CD4-positive, CD25-positive, alpha-beta regulatory T cell (primary cell): ENCODE results near the gene ADCY9. TPM values are rescaled to one million over a fixed set of nuclear protein-coding genes. Genes with fewer than 3 reads are reported as not detected.

Experiments used
- ATAC-seq, 2 donors: fragments of 150-1000 bp; cut with Tn5 transposase; one replicate each; pipeline ENCODE4 v1.10.0; 2021; ENCODE audit warnings: low read depth in 2 of 2, moderate number of reproducible peaks in 2 of 2, moderate library complexity in 1 of 2
- DNase-seq, 3 donors: peaks; one replicate each; pipeline versions ENCODE4 v3.0.0 to v3.0.0-alpha.2; 2012 to 2022; ENCODE audit warnings: mixed read lengths in 1 of 3
- H3K27ac ChIP-seq: one replicate; pipeline ENCODE4 v1.7.0; 2013; ENCODE audit warnings: mild to moderate bottlenecking, low read length; ENCODE audit not compliant: insufficient read depth, poor library complexity, severe bottlenecking
- H3K27me3 ChIP-seq: one replicate; pipeline ENCODE4 v1.7.0; 2013; ENCODE audit warnings: low read length; ENCODE audit not compliant: control insufficient read depth, insufficient read depth
- H3K36me3 ChIP-seq: one replicate; pipeline ENCODE4 v1.7.0; 2013; ENCODE audit warnings: mild to moderate bottlenecking, low read length, moderate library complexity; ENCODE audit not compliant: control insufficient read depth, insufficient read depth
- H3K4me1 ChIP-seq: 2 replicates; pipeline ENCODE4 v1.7.0; 2013; ENCODE audit warnings: mild to moderate bottlenecking, low read length; ENCODE audit not compliant: insufficient read depth, control insufficient read depth, poor library complexity, severe bottlenecking
- H3K4me3 ChIP-seq: one replicate; pipeline ENCODE4 v1.7.0; 2013; ENCODE audit warnings: low read depth, mild to moderate bottlenecking, low read length, moderate library complexity
- H3K9me3 ChIP-seq, 2 experiments: 1 replicate in 1 of 2; 2 replicates in 1 of 2; pipeline ENCODE4 v1.7.0; 2013; ENCODE audit warnings: low read length in 2 of 2, mild to moderate bottlenecking in 1 of 2, moderate library complexity in 1 of 2; ENCODE audit not compliant: control insufficient read depth in 2 of 2
- H3K27ac Mint-ChIP-seq, 3 donors: one replicate each; pipeline ENCODE4 v1.8.0; 2020 to 2022; ENCODE audit warnings: mild to moderate bottlenecking in 3 of 3, mixed read lengths in 3 of 3, moderate library complexity in 2 of 3
- H3K27me3 Mint-ChIP-seq: one replicate; pipeline ENCODE4 v1.8.0; 2022; ENCODE audit warnings: mild to moderate bottlenecking, mixed read lengths
- H3K36me3 Mint-ChIP-seq: one replicate; pipeline ENCODE4 v1.8.0; 2020; ENCODE audit warnings: mixed read lengths
- H3K4me1 Mint-ChIP-seq, 4 donors: one replicate each; pipeline ENCODE4 v1.8.0; 2020 to 2022; ENCODE audit warnings: mixed read lengths in 4 of 4, mild to moderate bottlenecking in 1 of 4
- H3K4me3 Mint-ChIP-seq, 4 donors: one replicate each; pipeline ENCODE4 v1.8.0; 2020 to 2022; ENCODE audit warnings: mild to moderate bottlenecking in 4 of 4, mixed read lengths in 4 of 4, moderate library complexity in 3 of 4
- H3K9me3 Mint-ChIP-seq, 7 donors: one replicate each; pipeline ENCODE4 v1.8.0; 2020 to 2022; ENCODE audit warnings: mixed read lengths in 7 of 7, mild to moderate bottlenecking in 3 of 7, moderate library complexity in 2 of 7
- polyA plus RNA-seq, 4 donors: library from polyadenylated mRNA; unstranded; fragments of 300-500 nt; fragmentation: Illumina TruSeq; gene quantifications; one replicate each; pipeline ENCODE4 v1.2.3, GENCODE V29; 2021
- total RNA-seq: library from RNA; stranded (reverse); gene quantifications from one replicate; pipeline ENCODE4 v1.2.3, GENCODE V29; 2022

Gene ADCY9
- total and polyA plus RNA-seq, 5 donors from 2014 or later: 0.06 to 7.8 (median 0.23) TPM

DNA sequence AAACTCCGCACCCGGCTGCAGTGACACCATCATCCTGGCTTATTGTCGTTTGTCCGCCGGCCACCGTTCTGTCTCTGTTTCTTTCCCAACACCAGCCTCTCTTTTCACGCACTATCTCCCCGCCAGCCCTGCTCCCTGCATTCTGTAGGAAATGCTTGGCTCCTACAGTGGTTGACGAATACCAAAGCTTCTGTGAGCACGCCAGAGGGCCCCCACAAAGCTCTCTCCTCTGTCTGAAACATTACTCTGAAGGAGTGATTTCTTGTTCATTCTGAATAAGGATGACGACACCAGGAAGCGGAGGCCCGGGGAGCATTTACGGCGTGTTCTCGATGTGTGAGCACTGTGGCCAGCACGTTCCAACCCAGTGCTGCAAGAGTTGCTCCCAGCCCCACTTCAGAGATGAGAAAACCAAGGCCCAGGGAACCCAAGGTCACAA is 58.8 kb downstream of the ADCY9 start:
- Histone ChIP-seq H3K36me3 (no peaks in the 10 kb centered on the region), H3K9me3 (peaks cover 20 to 26% of the 10 kb centered on the region in 2 experiments), H3K4me3 (no peak overlapping the region), H3K27ac (no peak overlapping the region), H3K27me3 (no peaks in the 10 kb centered on the region), H3K4me1 (peaks cover 4% of the 10 kb centered on the region)
- Mint-ChIP-seq H3K27ac (peak overlapping the region in 1 of 3 donors; percentile 29), H3K4me1 (peaks cover 0 to 10% (median 0%) of the 10 kb centered on the region in 4 donors), H3K9me3 (peaks cover 0 to 25% (median 10%) of the 10 kb centered on the region in 7 donors), H3K36me3 (no peaks in the 10 kb centered on the region), H3K4me3 (no peak overlapping the region), H3K27me3 (peaks cover 4% of the 10 kb centered on the region)
- DNase-seq (no peak), ATAC-seq (no peak)

- ATAC-seq: no peak
- peaks cover 0 to 10% (median 0%) of the 10 kb centered on the region in 4 donors for H3K4me1 Mint-ChIP-seq
- no peak overlapping the region for H3K27ac Mint-ChIP-seq
- Histone ChIP-seq H3K4me1 (peaks cover 4% of the 10 kb centered on the region), H3K9me3 (peaks cover 12 to 16% of the 10 kb centered on the region in 2 experiments), H3K36me3 (no peaks in the 10 kb centered on the region), H3K4me3 (no peak overlapping the region), H3K27me3 (no peaks in the 10 kb centered on the region), H3K27ac (no peak overlapping the region)
- H3K9me3 Mint-ChIP-seq: peaks cover 0 to 19% (median 9%) of the 10 kb centered on the region in 7 donors
- H3K36me3 Mint-ChIP-seq: no peaks in the 10 kb centered on the region
- H3K27me3 Mint-ChIP-seq: peaks cover 4% of the 10 kb centered on the region
- DNase-seq: no peak
- no peak overlapping the region for H3K4me3 Mint-ChIP-seq
These were observed 59.8 kb downstream of the ADCY9 start for GRCh38 chr16:4056161-4057105.

DNA sequence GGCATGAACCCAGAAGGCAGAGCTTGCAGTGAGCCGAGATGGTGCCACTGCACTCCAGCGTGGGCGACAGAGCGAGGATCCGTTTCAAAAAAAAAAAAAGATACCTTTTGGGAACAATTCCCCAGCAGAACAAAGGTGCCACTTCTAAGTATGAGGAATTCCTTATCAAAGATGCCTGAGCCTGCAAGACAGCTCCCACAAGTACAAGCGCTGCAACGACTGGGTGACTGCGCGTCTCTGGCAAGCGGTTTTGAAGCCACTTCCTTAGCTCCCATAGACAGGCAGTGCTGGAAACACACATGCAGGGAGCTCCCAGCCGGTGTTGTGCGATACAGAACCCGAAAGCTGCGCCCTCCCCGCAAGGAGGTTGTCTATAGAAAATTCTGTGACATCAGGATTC is 60.5 kb downstream of the ADCY9 start:
- H3K9me3 Mint-ChIP-seq: peaks cover 0 to 12% (median 4%) of the 10 kb centered on the region in 7 donors
- peaks cover 0 to 10% (median 0%) of the 10 kb centered on the region in 4 donors for H3K4me1 Mint-ChIP-seq
- no peaks in the 10 kb centered on the region for H3K36me3 Mint-ChIP-seq
- Histone ChIP-seq H3K27me3 (no peaks in the 10 kb centered on the region), H3K4me1 (peaks cover 4% of the 10 kb centered on the region), H3K4me3 (no peak overlapping the region), H3K9me3 (peaks cover 5 to 10% of the 10 kb centered on the region in 2 experiments), H3K27ac (no peak overlapping the region), H3K36me3 (no peaks in the 10 kb centered on the region)
- no peak for ATAC-seq
- no peak for DNase-seq
- no peak overlapping the region for H3K27ac Mint-ChIP-seq
- H3K27me3 Mint-ChIP-seq: peaks cover 4% of the 10 kb centered on the region
- H3K4me3 Mint-ChIP-seq: no peak overlapping the region

- Mint-ChIP-seq H3K4me3 (no peak overlapping the region), H3K36me3 (no peaks in the 10 kb centered on the region), H3K27ac (no peak overlapping the region), H3K27me3 (peaks cover 4% of the 10 kb centered on the region), H3K4me1 (no peaks in the 10 kb centered on the region), H3K9me3 (peaks cover 0 to 4% (median 0%) of the 10 kb centered on the region in 7 donors)
- no peak for ATAC-seq
- no peak for DNase-seq
- H3K27me3 ChIP-seq: no peaks in the 10 kb centered on the region
- H3K36me3 ChIP-seq: no peaks in the 10 kb centered on the region
- H3K4me3 ChIP-seq: no peak overlapping the region
- no peaks in the 10 kb centered on the region for H3K4me1 ChIP-seq
- no peak overlapping the region for H3K27ac ChIP-seq
- H3K9me3 ChIP-seq: no peaks in the 10 kb centered on the region
These were observed 62.9 kb downstream of the ADCY9 start for GRCh38 chr16:4053301-4053845.

DNA sequence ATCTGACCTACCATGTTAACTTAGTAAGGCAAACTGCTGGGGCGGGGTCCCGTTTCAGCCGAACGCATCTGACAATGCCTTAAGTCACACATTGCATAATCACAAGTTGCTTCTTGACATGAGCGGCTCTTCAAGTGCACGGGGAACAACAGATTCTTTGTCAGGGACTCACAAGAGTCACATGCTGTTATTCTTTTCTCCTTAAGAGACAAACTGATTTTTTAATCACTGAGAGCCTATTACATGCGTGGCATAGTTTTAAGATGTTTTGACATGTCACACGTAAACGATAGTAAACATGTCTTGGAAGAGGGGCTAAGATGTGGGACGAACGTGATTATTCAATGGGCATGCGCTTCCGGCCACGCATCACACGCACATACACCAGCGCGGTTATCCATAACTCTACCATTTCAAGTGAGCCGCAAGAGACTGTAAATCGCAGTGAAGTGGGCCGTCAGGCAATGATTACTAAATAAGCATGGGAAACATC is 63.4 kb downstream of the ADCY9 start:
- no peak for ATAC-seq
- Histone ChIP-seq H3K27me3 (no peaks in the 10 kb centered on the region), H3K4me3 (no peak overlapping the region), H3K9me3 (no peaks in the 10 kb centered on the region), H3K4me1 (no peaks in the 10 kb centered on the region), H3K27ac (no peak overlapping the region), H3K36me3 (no peaks in the 10 kb centered on the region)
- H3K27me3 Mint-ChIP-seq: peaks cover 4% of the 10 kb centered on the region
- DNase-seq: no peak
- no peaks in the 10 kb centered on the region for H3K36me3 Mint-ChIP-seq
- peaks cover 0 to 3% (median 0%) of the 10 kb centered on the region in 7 donors for H3K9me3 Mint-ChIP-seq
- H3K4me1 Mint-ChIP-seq: no peaks in the 10 kb centered on the region
- H3K4me3 Mint-ChIP-seq: no peak overlapping the region
- no peak overlapping the region for H3K27ac Mint-ChIP-seq

- H3K36me3 ChIP-seq: no peaks in the 10 kb centered on the region
- no peaks in the 10 kb centered on the region for H3K27me3 ChIP-seq
- H3K4me1 Mint-ChIP-seq: no peaks in the 10 kb centered on the region
- DNase-seq (no peak), ATAC-seq (no peak)
- H3K4me3 Mint-ChIP-seq: no peak overlapping the region
- no peak overlapping the region for H3K4me3 ChIP-seq
- no peak overlapping the region for H3K27ac ChIP-seq
- no peaks in the 10 kb centered on the region for H3K36me3 Mint-ChIP-seq
- H3K27ac Mint-ChIP-seq: no peak overlapping the region
- no peaks in the 10 kb centered on the region for H3K9me3 ChIP-seq
- H3K9me3 Mint-ChIP-seq: no peaks in the 10 kb centered on the region
- peaks cover 4% of the 10 kb centered on the region for H3K27me3 Mint-ChIP-seq
- H3K4me1 ChIP-seq: no peaks in the 10 kb centered on the region
These were observed 64.1 kb downstream of the ADCY9 start for GRCh38 chr16:4052096-4052495.

DNA sequence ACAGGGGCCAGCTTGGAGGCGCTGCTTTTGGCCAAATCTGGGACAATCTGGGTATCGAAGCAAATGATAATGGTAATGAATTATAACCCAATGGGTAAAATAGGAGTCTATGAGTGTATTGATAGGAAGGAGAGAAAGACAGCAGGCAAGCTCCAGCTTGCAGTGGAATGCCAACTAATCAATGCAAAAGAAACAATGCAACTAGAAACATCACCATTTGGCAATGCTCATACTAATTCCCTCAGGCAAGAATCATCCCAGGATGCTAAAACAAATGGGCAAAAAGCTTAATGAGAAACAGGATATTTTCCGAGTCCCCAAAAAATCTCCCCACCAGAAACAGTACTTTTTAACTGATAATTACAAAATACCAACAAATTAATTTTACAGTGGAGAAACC is 64.7 kb downstream of the ADCY9 start:
- no peaks in the 10 kb centered on the region for H3K36me3 Mint-ChIP-seq
- H3K27me3 Mint-ChIP-seq: peaks cover 4% of the 10 kb centered on the region
- Histone ChIP-seq H3K36me3 (no peaks in the 10 kb centered on the region), H3K27ac (no peak overlapping the region), H3K4me3 (no peak overlapping the region), H3K27me3 (no peaks in the 10 kb centered on the region), H3K9me3 (no peaks in the 10 kb centered on the region), H3K4me1 (no peaks in the 10 kb centered on the region)
- H3K27ac Mint-ChIP-seq: no peak overlapping the region
- DNase-seq: no peak
- no peaks in the 10 kb centered on the region for H3K9me3 Mint-ChIP-seq
- no peak for ATAC-seq
- no peak overlapping the region for H3K4me3 Mint-ChIP-seq
- H3K4me1 Mint-ChIP-seq: no peaks in the 10 kb centered on the region
